Esophagus muscularis mucosa (tissue), 4 donors: Measurements from ENCODE around the gene OR10H5.
"Not testable (repeated sequence)": the region's sequence is repeated elsewhere in the genome, so short reads cannot be mapped to it uniquely, and the experiment has no call there.

Source experiments
- EP300 ChIP-seq: sonication (generic); formaldehyde crosslinking; IDR thresholded peaks from one replicate; pipeline ENCODE4 v1.6.1; 2017; ENCODE audit warnings: antibody characterized with exemption
- POLR2A ChIP-seq: fragments of 450-650 bp; IDR thresholded peaks from one replicate; pipeline ENCODE4 v1.6.1; 2017; ENCODE audit warnings: antibody characterized with exemption, moderate library complexity, mild to moderate bottlenecking, low read depth
- TF ChIP-seq, protein P1 (sequence below), 3 experiments: fragments of 200-600 bp in 2 of 3; fragments of 450-650 bp in 1 of 3; sonication (generic) in 2 of 3; IDR thresholded peaks; one replicate each; pipeline ENCODE4 v1.5.1; 2017 to 2019; ENCODE audit warnings: antibody characterized with exemption in 3 of 3, mild to moderate bottlenecking in 2 of 3, moderate library complexity in 1 of 3

DNA sequence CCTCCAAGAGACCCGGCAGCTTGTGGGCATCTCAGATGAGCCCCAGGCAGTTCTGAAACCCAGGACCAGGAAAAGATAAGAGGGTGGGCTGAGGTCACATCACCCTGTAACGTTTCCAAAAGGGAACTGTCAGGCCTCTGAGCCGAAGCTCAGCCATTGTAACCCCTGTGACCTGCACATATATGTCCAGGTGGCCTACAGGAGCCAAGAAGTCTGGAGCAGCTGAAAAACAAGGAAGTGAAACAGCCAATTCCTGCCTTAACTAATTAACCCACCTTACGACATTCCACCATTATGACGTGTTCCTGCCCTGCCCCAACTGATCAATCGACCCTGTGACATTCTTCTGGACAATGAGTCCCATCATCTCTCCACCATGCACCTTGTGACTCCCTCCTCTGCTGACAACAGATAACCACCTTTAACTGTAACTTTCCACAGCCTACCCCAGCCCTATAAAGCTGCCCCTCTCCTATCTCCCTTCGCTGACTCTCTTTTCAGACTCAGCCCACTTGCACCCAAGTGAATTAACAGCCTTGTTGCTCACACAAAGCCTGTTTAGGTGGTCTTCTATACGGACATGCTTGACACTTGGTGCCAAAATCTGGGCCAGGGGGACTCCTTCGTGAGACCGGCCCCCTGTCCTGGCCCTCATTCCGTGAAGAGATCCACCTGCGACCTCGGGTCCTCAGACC lies 41.3 kb downstream of the OR10H5 start:
- TF ChIP-seq, protein P1, sequence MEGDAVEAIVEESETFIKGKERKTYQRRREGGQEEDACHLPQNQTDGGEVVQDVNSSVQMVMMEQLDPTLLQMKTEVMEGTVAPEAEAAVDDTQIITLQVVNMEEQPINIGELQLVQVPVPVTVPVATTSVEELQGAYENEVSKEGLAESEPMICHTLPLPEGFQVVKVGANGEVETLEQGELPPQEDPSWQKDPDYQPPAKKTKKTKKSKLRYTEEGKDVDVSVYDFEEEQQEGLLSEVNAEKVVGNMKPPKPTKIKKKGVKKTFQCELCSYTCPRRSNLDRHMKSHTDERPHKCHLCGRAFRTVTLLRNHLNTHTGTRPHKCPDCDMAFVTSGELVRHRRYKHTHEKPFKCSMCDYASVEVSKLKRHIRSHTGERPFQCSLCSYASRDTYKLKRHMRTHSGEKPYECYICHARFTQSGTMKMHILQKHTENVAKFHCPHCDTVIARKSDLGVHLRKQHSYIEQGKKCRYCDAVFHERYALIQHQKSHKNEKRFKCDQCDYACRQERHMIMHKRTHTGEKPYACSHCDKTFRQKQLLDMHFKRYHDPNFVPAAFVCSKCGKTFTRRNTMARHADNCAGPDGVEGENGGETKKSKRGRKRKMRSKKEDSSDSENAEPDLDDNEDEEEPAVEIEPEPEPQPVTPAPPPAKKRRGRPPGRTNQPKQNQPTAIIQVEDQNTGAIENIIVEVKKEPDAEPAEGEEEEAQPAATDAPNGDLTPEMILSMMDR (IDR thresholded peaks at IDR 0.05): not testable (repeated sequence)
- not testable (repeated sequence) for TF ChIP-seq EP300, POLR2A
